Karpas-422 (cell line): ENCODE data around the gene AGPAT3. TPM values are rescaled to one million over a fixed set of nuclear protein-coding genes. Genes with fewer than 3 reads are reported as not detected.

ENCODE experiments used
- DNase-seq: peaks from one replicate; pipeline ENCODE4 v3.0.0-alpha.2; 2015
- H2AFZ ChIP-seq: fragments of 200-600 bp; sonication (generic); 2 replicates; pipeline ENCODE4 v1.6.1; 2014; ENCODE audit warnings: antibody characterized with exemption, low read length, mixed read lengths
- H3K27ac ChIP-seq: fragments of 200-600 bp; sonication (generic); 2 replicates; pipeline ENCODE4 v1.5.1; 2014; ENCODE audit warnings: mild to moderate bottlenecking, low read length, moderate library complexity
- H3K27me3 ChIP-seq: fragments of 200-600 bp; sonication (generic); 2 replicates; pipeline ENCODE4 v1.6.1; 2014; ENCODE audit warnings: low read length, mixed read lengths
- H3K36me3 ChIP-seq: fragments of 200-600 bp; sonication (generic); 2 replicates; pipeline ENCODE4 v1.6.1; 2014; ENCODE audit warnings: low read length, mixed read lengths; ENCODE audit not compliant: insufficient read depth
- H3K4me1 ChIP-seq: fragments of 200-600 bp; sonication (generic); 2 replicates; pipeline ENCODE4 v1.6.1; 2014; ENCODE audit warnings: mild to moderate bottlenecking, low read length, mixed read lengths
- H3K4me2 ChIP-seq: fragments of 200-600 bp; sonication (generic); 2 replicates; pipeline ENCODE4 v1.6.1; 2014; ENCODE audit warnings: low read length, low read depth, mild to moderate bottlenecking; ENCODE audit not compliant: poor library complexity, severe bottlenecking
- H3K4me3 ChIP-seq: fragments of 200-600 bp; sonication (generic); 2 replicates; pipeline ENCODE4 v1.5.1; 2014; ENCODE audit warnings: mild to moderate bottlenecking, antibody characterized with exemption, low read length, mixed read lengths
- H3K79me2 ChIP-seq: fragments of 200-600 bp; sonication (generic); 2 replicates; pipeline ENCODE4 v1.6.1; 2014; ENCODE audit warnings: mild to moderate bottlenecking, low read length, mixed read lengths
- H3K9ac ChIP-seq: fragments of 200-600 bp; sonication (generic); 2 replicates; pipeline ENCODE4 v1.6.0; 2014; ENCODE audit warnings: low read length
- H3K9me2 ChIP-seq: fragments of 200-600 bp; sonication (generic), shearing (Covaris generic); replicated peaks from 2 replicates; pipeline ENCODE4 v1.6.0; 2014; ENCODE audit warnings: mild to moderate bottlenecking, low read length, moderate library complexity; ENCODE audit not compliant: insufficient read depth
- H3K9me3 ChIP-seq: fragments of 300-700, 200-600 bp; sonication (generic); 2 replicates; pipeline ENCODE4 v1.6.1; 2014; ENCODE audit warnings: low read length, mixed read lengths
- H4K20me1 ChIP-seq: fragments of 200-600 bp; sonication (generic); 2 replicates; pipeline ENCODE4 v1.6.1; 2014; ENCODE audit warnings: mild to moderate bottlenecking, antibody characterized with exemption, low read length, low read depth; ENCODE audit not compliant: insufficient read depth
- total RNA-seq: library from RNA; depleted of rRNA; stranded (reverse); fragments of >200 nt; shearing (Covaris generic); gene quantifications from 2 replicates; pipeline ENCODE4 v1.2.3, GENCODE V29; 2014; ENCODE audit warnings: low replicate concordance

AGPAT3 gene
- total RNA-seq, 1 experiment from 2014 or later, result 29.0 TPM

GRCh38 chr21:43829575-43830119 is 35.4 kb upstream of the AGPAT3 start:
- no peak overlapping the region for H2AFZ ChIP-seq
- no peaks in the 10 kb centered on the region for H3K36me3 ChIP-seq
- H3K4me2 ChIP-seq, result no peak overlapping the region
- no peak overlapping the region for H3K27ac ChIP-seq
- H3K9ac ChIP-seq, result no peak overlapping the region
- H3K4me3 ChIP-seq, result no peak overlapping the region
- H3K9me2 ChIP-seq, result no peaks in the 10 kb centered on the region
- no peaks in the 10 kb centered on the region for H3K27me3 ChIP-seq
- DNase-seq, result no peak
- no peaks in the 10 kb centered on the region for H3K79me2 ChIP-seq
- H3K4me1 ChIP-seq, result no peaks in the 10 kb centered on the region
- no peaks in the 10 kb centered on the region for H3K9me3 ChIP-seq
- no peaks in the 10 kb centered on the region for H4K20me1 ChIP-seq

GRCh38 chr21:43832158-43832550 is 32.9 kb upstream of the AGPAT3 start:
- H3K9me3 ChIP-seq, result no peaks in the 10 kb centered on the region
- no peak overlapping the region for H3K9ac ChIP-seq
- no peak overlapping the region for H3K4me3 ChIP-seq
- H3K9me2 ChIP-seq, result no peaks in the 10 kb centered on the region
- H2AFZ ChIP-seq, result no peak overlapping the region
- no peaks in the 10 kb centered on the region for H3K36me3 ChIP-seq
- no peaks in the 10 kb centered on the region for H3K27me3 ChIP-seq
- no peak overlapping the region for H3K4me2 ChIP-seq
- no peaks in the 10 kb centered on the region for H3K79me2 ChIP-seq
- H3K27ac ChIP-seq, result no peak overlapping the region
- no peaks in the 10 kb centered on the region for H4K20me1 ChIP-seq
- no peaks in the 10 kb centered on the region for H3K4me1 ChIP-seq
- DNase-seq, result no peak

GRCh38 chr21:43832648-43833047 is 32.4 kb upstream of the AGPAT3 start:
- Histone ChIP-seq H3K79me2 (no peaks in the 10 kb centered on the region), H3K4me2 (no peak overlapping the region), H3K4me1 (no peaks in the 10 kb centered on the region), H3K9me3 (no peaks in the 10 kb centered on the region), H3K9ac (no peak overlapping the region), H3K36me3 (no peaks in the 10 kb centered on the region), H2AFZ (no peak overlapping the region), H3K27me3 (no peaks in the 10 kb centered on the region), H3K4me3 (no peak overlapping the region), H4K20me1 (no peaks in the 10 kb centered on the region), H3K27ac (no peak overlapping the region), H3K9me2 (no peaks in the 10 kb centered on the region)
- DNase-seq, result no peak

- Histone ChIP-seq H2AFZ (no peak overlapping the region), H3K9ac (no peak overlapping the region), H4K20me1 (no peaks in the 10 kb centered on the region), H3K9me2 (no peaks in the 10 kb centered on the region), H3K4me3 (no peak overlapping the region), H3K4me1 (no peaks in the 10 kb centered on the region), H3K27ac (no peak overlapping the region), H3K36me3 (no peaks in the 10 kb centered on the region), H3K79me2 (no peaks in the 10 kb centered on the region), H3K27me3 (no peaks in the 10 kb centered on the region), H3K9me3 (no peaks in the 10 kb centered on the region), H3K4me2 (no peak overlapping the region)
- DNase-seq, result no peak
Measured at GRCh38 chr21:43834146-43834905, 30.7 kb upstream of the AGPAT3 start.

- H3K4me3 ChIP-seq, result no peak overlapping the region
- H3K27ac ChIP-seq, result no peak overlapping the region
- no peak overlapping the region for H3K9ac ChIP-seq
- no peaks in the 10 kb centered on the region for H4K20me1 ChIP-seq
- H3K79me2 ChIP-seq, result no peaks in the 10 kb centered on the region
- no peak overlapping the region for H3K4me2 ChIP-seq
- H3K4me1 ChIP-seq, result no peaks in the 10 kb centered on the region
- H3K27me3 ChIP-seq, result no peaks in the 10 kb centered on the region
- no peaks in the 10 kb centered on the region for H3K9me2 ChIP-seq
- H3K36me3 ChIP-seq, result no peaks in the 10 kb centered on the region
- no peak overlapping the region for H2AFZ ChIP-seq
- H3K9me3 ChIP-seq, result no peaks in the 10 kb centered on the region
- no peak for DNase-seq
Measured at GRCh38 chr21:43835050-43835449, 30.0 kb upstream of the AGPAT3 start.

GRCh38 chr21:43835861-43836260 is 29.2 kb upstream of the AGPAT3 start:
- Histone ChIP-seq H3K9me3 (no peaks in the 10 kb centered on the region), H3K27ac (no peak overlapping the region), H3K9me2 (no peaks in the 10 kb centered on the region), H3K36me3 (no peaks in the 10 kb centered on the region), H3K4me1 (no peaks in the 10 kb centered on the region), H3K4me2 (no peak overlapping the region), H3K4me3 (no peak overlapping the region), H3K9ac (no peak overlapping the region), H2AFZ (no peak overlapping the region), H3K79me2 (no peaks in the 10 kb centered on the region), H3K27me3 (no peaks in the 10 kb centered on the region), H4K20me1 (no peaks in the 10 kb centered on the region)
- no peak for DNase-seq

- no peak overlapping the region for H3K4me3 ChIP-seq
- no peak overlapping the region for H3K4me2 ChIP-seq
- H2AFZ ChIP-seq, result no peak overlapping the region
- no peaks in the 10 kb centered on the region for H3K9me2 ChIP-seq
- no peaks in the 10 kb centered on the region for H3K79me2 ChIP-seq
- no peak overlapping the region for H3K27ac ChIP-seq
- no peak overlapping the region for H3K9ac ChIP-seq
- no peaks in the 10 kb centered on the region for H3K36me3 ChIP-seq
- no peaks in the 10 kb centered on the region for H3K4me1 ChIP-seq
- no peak for DNase-seq
- H4K20me1 ChIP-seq, result no peaks in the 10 kb centered on the region
- no peaks in the 10 kb centered on the region for H3K9me3 ChIP-seq
- no peaks in the 10 kb centered on the region for H3K27me3 ChIP-seq
Measured at GRCh38 chr21:43836616-43837015, 28.4 kb upstream of the AGPAT3 start.

- Histone ChIP-seq H4K20me1 (no peaks in the 10 kb centered on the region), H2AFZ (no peak overlapping the region), H3K27me3 (no peaks in the 10 kb centered on the region), H3K9me3 (no peaks in the 10 kb centered on the region), H3K4me3 (no peak overlapping the region), H3K4me1 (peaks cover 4% of the 10 kb centered on the region), H3K79me2 (no peaks in the 10 kb centered on the region), H3K4me2 (no peak overlapping the region), H3K9me2 (no peaks in the 10 kb centered on the region), H3K27ac (no peak overlapping the region), H3K36me3 (no peaks in the 10 kb centered on the region), H3K9ac (no peak overlapping the region)
- no peak for DNase-seq
Measured at GRCh38 chr21:43840259-43840658, 24.8 kb upstream of the AGPAT3 start.
